ENCODE measurements around the gene ZNF219. TPM values are rescaled to one million over a fixed set of nuclear protein-coding genes. Genes with fewer than 3 reads are reported as not detected.

The ZNF219 gene
- total RNA-seq, 1 donor from 2014 or later, result 80.6 TPM

DNA sequence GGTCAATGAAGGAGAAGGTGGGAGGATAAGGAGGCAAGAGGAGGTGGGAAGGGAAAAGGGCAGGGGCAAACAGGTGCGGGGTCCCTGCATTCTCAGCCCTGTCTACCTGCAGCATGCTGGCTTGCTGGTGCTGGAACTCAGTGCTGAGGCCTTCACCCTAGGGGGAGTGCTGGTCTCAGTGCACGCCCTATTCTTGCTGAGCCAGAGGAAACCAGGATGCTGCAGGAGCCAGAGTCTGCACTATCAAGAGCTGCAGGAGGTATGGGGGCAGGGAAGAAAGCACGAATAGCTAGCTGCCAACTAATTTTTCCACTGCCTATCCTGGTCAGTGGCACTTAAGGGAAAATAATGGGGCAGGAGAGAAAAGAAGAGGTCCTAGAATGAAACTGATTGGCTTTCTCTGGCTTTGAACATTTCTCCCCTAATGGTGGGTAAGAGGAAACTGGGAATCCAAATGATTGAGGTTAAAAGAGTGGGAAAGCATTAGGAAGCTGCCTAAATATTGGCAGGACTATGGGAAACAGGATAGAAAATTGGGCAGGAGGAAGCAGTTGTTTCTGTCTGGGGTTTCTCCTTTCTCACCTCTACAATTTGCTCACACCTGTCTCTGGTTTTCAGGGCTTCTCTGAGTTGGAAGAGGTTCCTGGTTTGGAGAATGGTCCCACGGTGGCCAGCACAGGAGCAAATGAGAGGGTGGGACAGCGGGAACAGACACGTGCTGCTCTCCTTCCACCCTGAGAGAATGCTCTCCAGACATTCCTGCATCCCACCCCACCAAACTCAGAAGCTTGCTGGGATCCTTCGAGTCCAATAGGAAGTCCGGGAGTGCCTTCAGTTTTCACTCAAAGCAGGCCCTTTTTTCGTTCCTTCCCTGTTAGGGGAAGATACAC is 4.3 kb upstream of the ZNF219 start:
- DNase-seq (ENCODE audit: low spot score), result no peak

DNA sequence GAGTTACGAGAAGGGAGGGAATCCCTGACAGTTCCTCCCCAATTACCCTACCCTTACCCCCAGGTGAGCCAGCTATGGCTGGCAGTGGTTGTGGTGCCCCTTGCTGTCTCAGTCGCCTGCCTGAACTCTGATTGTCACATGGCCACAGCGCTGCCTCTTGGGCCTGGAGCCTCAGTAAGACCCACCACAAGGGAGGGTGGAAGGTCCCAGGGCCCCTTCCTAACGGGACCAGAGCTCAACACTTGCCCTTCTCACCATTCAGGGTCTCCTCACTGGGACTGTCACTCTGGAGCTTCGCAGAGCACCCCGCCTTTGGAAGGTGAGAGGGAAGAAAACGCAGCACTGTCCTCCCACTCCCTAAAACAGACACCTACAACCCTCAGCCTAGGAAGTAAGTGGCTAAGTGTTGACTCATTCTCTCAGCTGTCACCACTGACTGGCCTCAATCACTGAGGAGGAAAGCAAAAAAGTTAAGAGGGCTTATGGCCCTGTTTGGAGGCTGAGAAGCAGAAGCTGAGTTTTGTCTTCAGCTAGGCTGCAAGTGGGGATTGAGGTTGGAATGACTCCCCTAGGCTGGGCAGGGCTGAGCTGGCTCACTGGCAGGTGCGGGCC is 3.5 kb upstream of the ZNF219 start:
- no peak for DNase-seq (ENCODE audit: low spot score)

DNA sequence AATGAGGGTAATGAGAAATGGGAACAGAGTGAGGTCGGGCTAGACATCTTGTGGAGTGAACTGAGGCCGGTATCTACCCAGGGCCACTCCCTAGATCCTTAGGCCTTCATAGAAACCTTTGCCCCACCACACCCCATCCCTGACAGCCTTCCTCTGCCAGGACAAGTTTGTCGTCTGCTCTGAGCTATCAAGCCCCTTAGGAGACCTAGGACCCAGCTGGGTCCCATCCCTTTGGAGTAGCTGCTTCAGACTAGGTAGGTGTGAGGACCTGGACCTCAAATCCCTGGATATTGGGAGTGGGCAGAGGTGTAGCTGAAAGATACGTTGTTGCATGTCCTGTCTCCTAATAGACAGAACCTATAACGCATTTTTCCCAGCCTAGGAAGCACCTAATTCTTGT is 2.5 kb upstream of the ZNF219 start, which contains the start of gene TMEM253:
Gene TMEM253, plus strand, starts transcription at position 136 of the 400 bp plus-strand sequence. CDS start 278 bp downstream, outside the sequence.
- DNase-seq (ENCODE audit: low spot score), result no peak

DNA sequence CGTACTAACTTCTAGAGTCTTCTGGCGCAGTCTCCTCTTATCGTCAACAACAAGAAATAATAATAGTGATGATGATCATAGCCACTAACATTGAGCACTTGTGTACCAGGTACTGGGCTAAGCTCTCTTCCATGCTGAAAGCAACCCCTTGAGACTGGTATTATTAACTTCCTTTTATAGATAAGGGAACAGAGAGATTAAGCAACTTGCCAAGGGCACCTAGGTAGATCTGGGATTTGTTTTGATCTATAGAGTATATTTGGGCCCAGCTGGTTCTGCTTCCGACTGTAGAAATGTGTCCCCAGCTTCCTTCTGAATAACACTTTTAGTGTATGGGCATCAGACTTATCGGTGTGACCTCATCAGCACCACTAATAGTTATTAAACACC is 1.1 kb upstream of the ZNF219 start:
- no peak for DNase-seq (ENCODE audit: low spot score)

DNA sequence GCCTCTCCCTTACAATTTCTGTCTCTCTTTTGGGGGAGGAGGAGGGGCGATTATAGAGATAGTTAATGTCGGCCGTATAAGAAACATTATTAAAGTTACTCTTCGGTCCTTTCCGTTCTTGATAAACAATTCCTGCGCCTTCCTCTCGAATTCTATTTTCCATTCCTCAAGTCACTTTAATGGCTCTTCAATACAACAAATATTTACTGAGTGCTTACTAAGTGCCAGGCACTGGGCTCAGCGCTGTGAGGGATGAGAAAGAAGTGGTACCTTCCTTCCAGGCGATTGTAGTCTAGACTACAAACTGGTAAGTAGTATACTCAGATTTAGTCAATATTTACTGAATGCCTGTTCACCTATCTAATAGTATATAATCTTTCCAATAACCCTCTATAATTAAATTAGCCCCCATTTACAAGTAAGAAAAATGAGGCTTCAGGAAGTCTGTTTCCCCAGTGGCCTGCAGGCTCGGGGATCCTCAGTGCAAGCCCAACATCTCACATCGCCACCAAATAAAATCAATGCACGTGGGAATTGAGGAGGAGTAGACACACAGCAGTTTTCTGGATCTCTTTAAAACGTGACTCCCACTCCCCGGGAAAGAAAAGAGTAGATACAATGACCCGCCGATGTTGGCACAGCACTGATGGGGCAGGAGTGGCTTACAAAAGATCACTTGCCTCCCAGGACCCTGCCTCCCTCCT is 589 bp upstream of the ZNF219 start:
- no peak for DNase-seq (ENCODE audit: low spot score)

DNA sequence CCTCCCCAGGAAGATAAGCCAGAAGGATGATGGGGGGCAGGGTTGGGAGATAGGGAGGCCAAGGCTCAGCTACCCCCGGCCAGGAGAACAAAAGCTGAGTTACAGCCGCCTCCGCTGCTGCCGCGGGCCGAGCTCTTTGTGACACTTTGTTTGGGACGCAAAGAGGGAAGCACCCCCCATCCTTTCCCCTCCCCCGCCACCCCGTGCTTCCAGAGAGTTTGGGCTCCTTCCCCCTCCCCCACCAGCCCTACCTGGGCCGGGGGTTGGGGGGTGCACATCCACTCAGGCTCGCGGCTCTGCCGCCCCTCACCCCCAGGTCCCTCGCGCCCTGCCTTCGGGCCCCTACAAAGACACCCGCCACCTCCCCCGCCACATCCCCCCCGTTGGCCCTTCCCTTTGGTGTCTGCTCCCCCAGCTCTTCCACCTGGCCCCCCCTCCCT is 799 bp downstream of the ZNF219 start:
- no peak for DNase-seq (ENCODE audit: low spot score)

DNA sequence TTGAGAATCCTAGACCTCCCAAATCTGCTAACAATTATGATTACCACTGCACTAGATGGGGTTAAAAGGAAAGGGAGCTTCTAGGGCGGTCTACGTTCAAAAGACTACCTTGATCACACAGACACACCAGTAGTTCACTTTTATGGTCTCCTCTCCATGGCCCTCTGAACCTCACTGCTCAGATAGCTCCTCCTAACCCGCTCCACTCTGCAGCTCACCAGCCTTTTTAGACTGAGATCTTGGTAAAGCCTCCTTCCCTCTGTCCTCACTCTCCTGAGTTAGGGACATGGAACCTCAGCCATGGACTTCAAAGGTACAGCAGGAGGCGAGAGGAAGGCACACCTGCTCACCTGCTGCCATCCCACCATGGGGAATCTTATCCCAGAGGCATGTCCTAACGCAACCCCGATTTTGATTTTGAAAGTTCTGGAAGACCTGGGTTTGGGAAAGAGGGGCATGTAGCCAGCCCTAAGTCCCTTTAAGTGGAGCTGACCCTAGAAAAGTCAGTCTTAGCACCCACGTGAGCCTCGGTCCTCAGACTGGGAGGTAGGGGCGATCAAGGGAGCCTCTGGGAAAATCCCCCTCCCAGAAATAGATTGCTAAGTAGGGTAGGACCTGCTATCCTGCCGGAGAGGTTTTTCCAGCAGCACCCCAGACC is 1.3 kb downstream of the ZNF219 start:
- no peak for DNase-seq (ENCODE audit: low spot score)

DNA sequence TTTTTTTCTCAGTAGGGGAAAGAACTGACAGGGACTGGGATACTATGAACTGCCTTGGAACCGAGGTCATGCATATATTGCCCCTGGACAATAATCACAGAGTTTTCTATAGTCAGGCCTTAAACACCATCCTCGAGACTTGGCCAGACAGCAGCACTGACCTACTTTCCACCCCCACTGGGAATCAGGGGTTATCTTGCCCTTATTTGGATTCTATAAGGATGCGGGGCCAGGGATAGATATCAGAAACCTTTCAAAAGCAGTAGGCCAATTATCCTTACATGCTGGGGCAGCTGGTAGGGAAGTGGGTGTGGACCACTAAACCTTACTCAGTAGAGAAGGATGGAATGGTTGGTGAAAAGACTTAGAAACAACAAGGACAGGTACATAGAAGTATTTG is 2.0 kb downstream of the ZNF219 start:
- DNase-seq (ENCODE audit: low spot score), result no peak

DNA sequence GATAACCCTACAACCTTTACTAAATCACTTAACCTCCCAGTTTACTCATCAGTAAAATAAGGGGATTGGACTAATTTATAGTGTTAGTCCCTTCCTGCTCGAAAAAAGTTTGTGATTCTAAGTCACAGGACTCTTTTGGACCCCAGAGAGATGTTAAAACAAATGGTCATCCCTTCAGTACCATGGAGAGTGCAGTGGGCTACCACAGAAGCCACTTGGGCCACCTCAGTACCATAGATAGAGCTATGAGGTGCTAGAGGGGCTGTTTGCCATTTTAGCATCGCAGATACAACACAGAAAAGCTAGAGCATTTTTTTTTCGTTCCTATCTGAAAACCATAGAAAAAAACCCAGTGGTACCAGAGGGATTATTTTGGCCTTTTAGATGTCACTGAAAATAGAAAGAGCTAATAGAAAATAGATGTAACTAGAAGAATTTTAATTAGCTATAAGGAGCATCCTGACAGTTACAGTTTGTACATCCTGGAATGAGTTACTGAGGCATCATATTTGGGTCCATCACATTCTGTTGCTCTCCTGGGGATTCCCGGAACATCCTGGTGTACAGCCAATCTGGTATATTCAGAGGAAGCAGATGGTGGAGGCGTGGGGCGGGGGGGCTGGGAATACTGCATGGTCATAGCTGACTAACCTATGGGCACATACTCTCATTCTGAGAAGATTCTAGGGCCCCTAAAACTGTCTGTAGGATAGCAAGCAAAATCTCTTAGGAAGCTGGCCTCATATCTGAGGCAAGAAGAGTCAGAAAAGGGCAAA is 2.8 kb downstream of the ZNF219 start:
- no peak for DNase-seq (ENCODE audit: low spot score)

DNA sequence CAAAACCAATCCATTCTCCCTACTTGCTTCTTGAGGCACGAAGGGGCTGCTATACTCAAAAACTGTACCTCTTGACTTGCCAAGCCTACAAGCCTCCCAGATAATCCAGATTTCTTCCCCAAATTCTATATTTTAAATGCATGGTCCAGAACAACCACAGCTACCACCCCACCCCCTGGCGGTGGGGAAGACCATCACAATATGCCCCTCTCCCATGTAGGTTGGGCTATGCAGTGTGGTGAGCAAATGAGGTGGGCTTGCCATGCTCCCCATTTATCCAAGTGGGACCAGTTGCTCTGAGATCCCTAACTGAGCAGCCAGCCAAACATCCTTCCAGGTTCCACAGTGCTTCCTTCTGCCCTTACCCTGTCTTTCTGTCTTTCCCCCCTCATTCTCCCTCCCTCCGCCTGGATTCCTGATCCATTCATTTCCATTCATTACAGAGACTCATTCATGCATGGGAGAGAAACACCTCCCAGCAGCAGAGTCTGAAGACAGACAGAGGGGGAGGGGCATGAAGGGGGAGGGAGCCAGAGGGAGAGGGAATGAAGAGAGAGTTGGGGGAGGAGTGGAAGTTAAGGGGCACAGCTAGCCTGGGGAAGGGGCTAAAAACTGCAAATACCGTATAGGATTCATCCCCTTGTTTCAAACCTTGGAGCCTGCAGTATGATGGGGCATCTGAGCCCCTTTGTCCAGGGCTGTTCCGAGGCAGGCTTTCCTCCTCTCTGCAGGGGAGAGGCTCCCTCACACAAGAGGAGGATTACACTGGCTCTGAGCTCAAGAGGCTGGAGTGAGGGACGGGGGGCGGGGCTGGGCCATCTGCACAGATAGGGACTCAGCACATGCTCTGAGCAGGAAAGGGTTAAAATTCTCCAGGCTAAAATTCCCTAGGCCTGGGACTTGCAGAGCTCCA is 4.4 kb downstream of the ZNF219 start:
- no peak for DNase-seq (ENCODE audit: low spot score)

DNA sequence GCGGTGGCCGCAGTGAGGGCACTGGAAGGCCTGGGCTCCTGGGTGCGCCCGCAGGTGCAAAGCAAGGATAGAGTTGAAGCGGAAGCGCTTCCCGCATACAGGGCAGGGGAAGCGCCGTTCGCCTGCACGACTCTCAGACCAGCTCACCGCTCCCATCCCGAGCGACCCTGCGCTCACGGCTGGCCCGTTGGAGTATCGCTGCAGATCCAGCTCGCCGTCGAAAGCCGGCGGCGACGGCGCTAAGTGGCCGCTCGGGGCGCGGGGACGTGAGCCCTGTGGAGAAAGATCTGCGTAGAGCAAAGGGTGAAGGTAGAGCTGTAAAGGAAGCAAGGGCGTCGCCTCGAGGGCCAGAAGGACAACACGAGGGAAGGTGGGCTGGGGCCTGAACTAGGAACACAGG is 5.4 kb downstream of the ZNF219 start:
- DNase-seq (ENCODE audit: low spot score), result no peak

DNA sequence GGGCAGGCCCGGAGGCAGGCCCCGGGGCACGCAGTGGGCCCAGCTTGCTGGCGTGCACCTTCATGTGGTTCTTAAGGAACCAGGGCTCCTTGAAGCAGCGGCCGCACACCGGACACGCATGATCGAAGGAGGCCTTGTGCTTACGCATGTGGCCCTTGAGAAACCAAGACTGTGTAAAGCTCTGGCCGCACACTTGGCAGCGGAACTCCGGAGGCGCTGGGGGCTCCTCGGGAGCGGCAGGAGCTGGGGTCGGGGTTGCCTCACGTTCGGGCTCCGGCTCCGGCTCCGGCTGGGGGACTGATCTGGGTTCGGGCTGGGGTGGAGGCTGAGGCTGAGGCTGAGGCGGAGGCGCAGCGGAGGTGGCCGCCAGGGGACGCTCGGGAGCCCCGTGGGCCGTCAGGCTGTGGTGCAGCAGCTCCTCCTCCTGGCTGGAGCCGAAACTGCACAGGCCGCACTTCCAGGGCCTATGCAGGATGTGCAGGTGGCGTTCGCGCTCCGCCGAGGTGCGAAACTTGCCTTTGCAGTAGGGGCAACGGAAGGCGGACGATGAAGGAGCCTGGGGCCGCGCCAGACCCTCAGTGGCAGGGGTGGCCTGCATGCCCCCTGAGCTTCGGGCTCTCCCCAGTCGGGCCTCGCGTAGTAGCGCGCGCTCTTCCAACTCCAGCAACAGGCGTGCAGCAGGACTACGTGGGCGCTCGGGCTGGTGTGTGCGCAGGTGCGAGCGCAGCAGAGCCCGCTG is 6.0 kb downstream of the ZNF219 start:
- DNase-seq (ENCODE audit: low spot score), result peak; percentile 96

DNA sequence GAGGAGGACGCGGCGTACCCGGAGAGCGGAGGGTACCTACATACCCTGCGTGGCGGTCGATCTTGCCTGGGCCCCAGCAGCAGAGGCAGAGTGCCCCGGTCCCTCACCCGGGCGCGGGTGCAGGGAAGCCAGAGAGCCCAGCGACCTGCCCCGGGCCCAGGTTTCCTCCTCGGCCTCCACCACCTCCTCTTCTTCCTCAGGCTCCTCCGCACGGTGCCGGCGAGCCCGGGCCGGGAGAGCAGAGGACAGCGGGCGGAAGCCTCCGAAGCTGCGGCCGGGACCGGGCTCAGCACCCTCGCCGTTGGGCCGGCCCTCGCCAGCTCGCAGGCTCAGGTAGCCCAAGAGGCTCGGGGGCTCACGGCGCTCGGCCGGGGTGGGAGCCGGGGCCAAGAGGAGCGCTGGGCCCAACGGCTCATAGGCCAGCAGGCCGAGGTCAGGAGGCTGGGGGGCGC is 6.6 kb downstream of the ZNF219 start:
- DNase-seq (ENCODE audit: low spot score), result no peak

DNA sequence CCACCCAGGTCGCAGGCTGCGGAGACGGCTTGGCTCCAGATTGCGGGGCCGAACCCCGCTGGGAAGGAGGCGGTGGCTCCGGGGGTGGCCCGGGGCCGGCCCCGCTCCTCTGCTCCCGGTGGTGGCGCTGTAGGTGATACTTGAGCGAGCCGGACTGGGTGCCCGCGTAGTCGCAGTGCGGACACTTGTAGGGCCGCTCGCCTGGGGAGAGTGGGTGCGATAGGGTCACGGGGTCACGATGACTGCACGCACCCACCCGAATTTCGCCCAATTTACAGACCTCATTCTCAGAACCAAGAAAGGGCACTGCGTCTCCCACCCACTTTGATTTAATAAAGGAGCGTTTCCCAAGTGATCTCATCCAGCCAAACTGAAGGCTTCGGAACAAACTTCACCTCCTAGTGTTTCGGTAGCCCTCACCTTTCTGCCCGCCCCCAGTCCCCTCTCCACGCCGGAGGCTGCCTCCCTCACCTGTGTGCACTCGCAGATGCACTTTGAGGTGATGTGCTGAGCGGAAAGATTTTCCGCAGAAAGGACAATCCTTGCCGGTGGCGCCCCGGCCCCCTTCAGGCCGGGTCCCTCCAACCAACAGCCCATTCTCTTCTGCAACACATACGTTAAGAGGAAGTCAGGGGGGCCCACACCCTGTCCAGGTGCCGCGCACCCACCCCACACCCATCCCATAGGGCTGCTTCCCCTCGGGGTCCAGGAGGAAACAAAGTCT is 7.4 kb downstream of the ZNF219 start:
- no peak for DNase-seq (ENCODE audit: low spot score)

DNA sequence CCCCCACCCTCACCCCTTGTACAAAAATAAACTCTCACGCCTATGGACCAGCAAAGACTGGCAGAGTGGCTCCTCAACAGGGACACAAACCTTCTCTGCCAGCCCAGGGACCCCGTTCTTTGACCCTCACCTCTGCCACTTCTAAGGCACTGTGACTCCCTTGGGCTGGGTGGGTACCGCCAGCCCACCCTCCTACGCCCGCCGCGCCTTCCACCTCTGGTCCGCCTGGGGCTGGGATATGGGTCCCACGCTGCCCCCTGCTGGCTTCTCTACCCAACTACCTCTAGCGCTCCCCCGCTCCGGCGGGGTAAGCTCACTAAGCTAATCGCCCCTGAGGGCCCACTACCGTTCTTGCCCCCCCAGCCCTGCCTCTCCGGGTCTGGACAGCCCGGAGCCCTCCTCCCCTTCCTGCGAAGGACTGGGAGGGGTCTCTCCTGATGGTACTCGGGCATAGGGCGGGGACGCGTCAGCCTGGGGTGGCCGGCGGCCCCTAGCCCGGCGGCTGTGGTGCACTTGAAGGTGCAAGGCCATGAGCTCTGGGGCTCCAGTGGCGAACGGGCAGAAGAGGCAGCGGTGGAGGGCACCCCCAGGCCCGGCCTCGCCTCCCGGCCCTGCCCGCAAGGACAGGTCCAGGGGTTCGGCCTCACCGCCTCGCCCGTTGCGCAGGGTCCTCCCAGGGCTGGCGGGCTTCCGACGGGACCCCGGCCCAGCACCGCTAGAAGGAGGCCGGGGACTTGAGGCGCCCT is 8.1 kb downstream of the ZNF219 start:
- no peak for DNase-seq (ENCODE audit: low spot score)

DNA sequence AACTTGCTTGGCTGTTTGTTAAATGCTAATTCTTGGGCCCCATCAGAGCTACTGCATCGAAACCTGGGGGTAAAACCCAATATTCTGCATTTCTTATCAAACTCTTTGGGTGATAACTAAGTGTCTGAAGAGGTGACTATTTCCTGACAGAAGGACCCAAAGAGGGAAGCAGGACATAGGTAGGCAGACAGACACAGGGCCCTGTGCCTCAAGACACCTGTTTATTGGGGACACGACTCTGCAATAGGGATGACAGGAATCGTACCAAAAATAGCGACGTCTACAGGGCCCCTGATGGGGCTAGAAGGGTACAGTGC is 8.6 kb downstream of the ZNF219 start:
- DNase-seq (ENCODE audit: low spot score), result no peak

DNA sequence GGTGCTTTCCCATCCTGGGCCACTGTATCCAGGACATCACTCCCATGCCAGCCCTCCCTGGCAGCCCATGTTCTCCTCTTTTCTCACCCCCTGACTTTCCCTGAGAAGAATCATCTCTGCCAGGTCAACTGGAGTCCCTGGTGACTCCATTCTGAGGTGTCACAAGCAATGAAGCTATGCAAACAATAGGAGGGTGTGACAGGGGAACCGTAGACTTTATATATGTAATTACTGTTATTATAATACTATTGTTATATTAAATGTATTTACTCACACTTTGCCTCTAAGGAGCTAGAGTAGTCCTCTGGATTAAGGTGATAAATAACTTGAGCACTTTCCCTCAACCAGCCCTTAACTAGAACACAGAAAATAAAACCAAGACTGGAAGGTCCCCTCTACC is 9.2 kb downstream of the ZNF219 start:
- DNase-seq (ENCODE audit: low spot score), result no peak

DNA sequence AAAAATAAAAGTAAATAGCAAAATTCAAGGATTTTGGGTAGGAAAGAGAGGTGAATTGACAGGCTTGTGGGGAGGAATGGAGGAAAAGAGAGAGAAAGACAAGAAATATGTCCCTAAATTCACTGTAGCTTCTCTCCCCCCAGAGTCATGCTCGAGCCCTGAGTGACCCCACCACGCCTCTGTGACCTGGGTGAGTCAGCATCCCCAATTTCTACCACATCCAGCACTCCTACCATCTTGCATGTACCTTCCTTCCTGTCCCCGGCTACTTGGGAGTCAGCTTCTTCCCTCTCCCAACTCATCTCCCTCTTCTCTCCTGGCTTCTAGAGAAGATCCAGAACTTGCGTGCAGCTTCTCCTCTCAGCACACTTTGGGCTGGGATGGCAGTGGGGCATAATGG is 9.8 kb downstream of the ZNF219 start:
- no peak for DNase-seq (ENCODE audit: low spot score)
